GM12878 (cell line): Measurements from ENCODE around the gene LRRC45.

Experiments used
- CREM ChIP-seq: IDR thresholded peaks from 2 replicates; pipeline ENCODE4 v1.6.1; 2014; ENCODE audit warnings: antibody characterized with exemption, low read depth
- GATAD2B ChIP-seq: fragments of 450-650 bp; conservative IDR thresholded peaks from 2 replicates; pipeline ENCODE4 v1.6.1; 2017; ENCODE audit warnings: low read depth, mild to moderate bottlenecking, moderate library complexity
- KDM1A ChIP-seq: fragments of 200-600 bp; sonication (generic); IDR thresholded peaks from 2 replicates; pipeline ENCODE4 v1.6.1; 2016; ENCODE audit warnings: borderline replicate concordance
- NR2C2 ChIP-seq: IDR thresholded peaks from 2 replicates; pipeline ENCODE4 v1.6.1; 2011; ENCODE audit warnings: borderline replicate concordance, low read depth; ENCODE audit not compliant: control insufficient read depth, insufficient read length
- SIX5 ChIP-seq: IDR thresholded peaks from 2 replicates; pipeline ENCODE4 v1.6.1; 2011; ENCODE audit warnings: mild to moderate bottlenecking, low read depth, low read length, moderate library complexity; ENCODE audit not compliant: severe bottlenecking
- TARDBP ChIP-seq: IDR thresholded peaks from 2 replicates; pipeline ENCODE4 v1.6.1; 2016; ENCODE audit warnings: borderline replicate concordance
- ZSCAN29 ChIP-seq: fragments of 450-650 bp; IDR thresholded peaks from 2 replicates; pipeline ENCODE4 v1.6.1; 2017; ENCODE audit warnings: mild to moderate bottlenecking, moderate library complexity
- TF ChIP-seq, protein P1 (sequence below), 3 experiments: IDR thresholded peaks in 2 of 3; conservative IDR thresholded peaks in 1 of 3; 2 replicates each; pipeline ENCODE4 v1.5.1; 2011; ENCODE audit warnings: low read depth in 3 of 3, low read length in 3 of 3, mild to moderate bottlenecking in 3 of 3, control low read depth in 2 of 3, moderate library complexity in 2 of 3, inconsistent platforms in 1 of 3, mixed read lengths in 1 of 3; ENCODE audit not compliant: control insufficient read depth in 2 of 3, insufficient read depth in 1 of 3; ENCODE audit errors: extremely low read depth in 1 of 3
- TF ChIP-seq, protein P2 (sequence below): fragments of 450-650 bp; IDR thresholded peaks from 2 replicates; pipeline ENCODE4 v1.6.1; 2016; ENCODE audit warnings: mild to moderate bottlenecking
- TF ChIP-seq, protein P3 (sequence below): IDR thresholded peaks from 2 replicates; pipeline ENCODE4 v1.6.1; 2012; ENCODE audit warnings: low read depth, low read length, improper control_type of control experiment

GRCh38 chr17:82033359-82034085 lies 10.4 kb downstream of the LRRC45 start:
- TF ChIP-seq KDM1A = no peak
- no peak for TF ChIP-seq GATAD2B
- TF ChIP-seq, protein P1, sequence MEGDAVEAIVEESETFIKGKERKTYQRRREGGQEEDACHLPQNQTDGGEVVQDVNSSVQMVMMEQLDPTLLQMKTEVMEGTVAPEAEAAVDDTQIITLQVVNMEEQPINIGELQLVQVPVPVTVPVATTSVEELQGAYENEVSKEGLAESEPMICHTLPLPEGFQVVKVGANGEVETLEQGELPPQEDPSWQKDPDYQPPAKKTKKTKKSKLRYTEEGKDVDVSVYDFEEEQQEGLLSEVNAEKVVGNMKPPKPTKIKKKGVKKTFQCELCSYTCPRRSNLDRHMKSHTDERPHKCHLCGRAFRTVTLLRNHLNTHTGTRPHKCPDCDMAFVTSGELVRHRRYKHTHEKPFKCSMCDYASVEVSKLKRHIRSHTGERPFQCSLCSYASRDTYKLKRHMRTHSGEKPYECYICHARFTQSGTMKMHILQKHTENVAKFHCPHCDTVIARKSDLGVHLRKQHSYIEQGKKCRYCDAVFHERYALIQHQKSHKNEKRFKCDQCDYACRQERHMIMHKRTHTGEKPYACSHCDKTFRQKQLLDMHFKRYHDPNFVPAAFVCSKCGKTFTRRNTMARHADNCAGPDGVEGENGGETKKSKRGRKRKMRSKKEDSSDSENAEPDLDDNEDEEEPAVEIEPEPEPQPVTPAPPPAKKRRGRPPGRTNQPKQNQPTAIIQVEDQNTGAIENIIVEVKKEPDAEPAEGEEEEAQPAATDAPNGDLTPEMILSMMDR (IDR thresholded peaks at IDR 0.05 in 2 of 3, conservative IDR thresholded peaks at IDR 0.05 in 1 of 3; ENCODE audit: control insufficient read depth in 2 of 3, extremely low read depth in 1 of 3, insufficient read depth in 1 of 3, low read depth in 3 of 3, low read length in 3 of 3) = no peak
- TF ChIP-seq, protein P2, sequence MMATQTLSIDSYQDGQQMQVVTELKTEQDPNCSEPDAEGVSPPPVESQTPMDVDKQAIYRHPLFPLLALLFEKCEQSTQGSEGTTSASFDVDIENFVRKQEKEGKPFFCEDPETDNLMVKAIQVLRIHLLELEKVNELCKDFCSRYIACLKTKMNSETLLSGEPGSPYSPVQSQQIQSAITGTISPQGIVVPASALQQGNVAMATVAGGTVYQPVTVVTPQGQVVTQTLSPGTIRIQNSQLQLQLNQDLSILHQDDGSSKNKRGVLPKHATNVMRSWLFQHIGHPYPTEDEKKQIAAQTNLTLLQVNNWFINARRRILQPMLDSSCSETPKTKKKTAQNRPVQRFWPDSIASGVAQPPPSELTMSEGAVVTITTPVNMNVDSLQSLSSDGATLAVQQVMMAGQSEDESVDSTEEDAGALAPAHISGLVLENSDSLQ = no peak
- TF ChIP-seq CREM = no peak
- no peak for TF ChIP-seq NR2C2
- TF ChIP-seq SIX5 = no peak
- TF ChIP-seq TARDBP = no peak
- TF ChIP-seq ZSCAN29 = no peak
- TF ChIP-seq, protein P3, sequence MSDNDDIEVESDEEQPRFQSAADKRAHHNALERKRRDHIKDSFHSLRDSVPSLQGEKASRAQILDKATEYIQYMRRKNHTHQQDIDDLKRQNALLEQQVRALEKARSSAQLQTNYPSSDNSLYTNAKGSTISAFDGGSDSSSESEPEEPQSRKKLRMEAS = no peak
